GM12872 (cell line): ENCODE data around the gene ZNF318.

Source experiments
- TF ChIP-seq, protein P1 (sequence below): IDR thresholded peaks from 3 replicates; pipeline ENCODE4 v1.5.1; 2011; ENCODE audit warnings: low read depth, mild to moderate bottlenecking, low read length, moderate library complexity; ENCODE audit not compliant: insufficient read depth

The ZNF318 gene

DNA sequence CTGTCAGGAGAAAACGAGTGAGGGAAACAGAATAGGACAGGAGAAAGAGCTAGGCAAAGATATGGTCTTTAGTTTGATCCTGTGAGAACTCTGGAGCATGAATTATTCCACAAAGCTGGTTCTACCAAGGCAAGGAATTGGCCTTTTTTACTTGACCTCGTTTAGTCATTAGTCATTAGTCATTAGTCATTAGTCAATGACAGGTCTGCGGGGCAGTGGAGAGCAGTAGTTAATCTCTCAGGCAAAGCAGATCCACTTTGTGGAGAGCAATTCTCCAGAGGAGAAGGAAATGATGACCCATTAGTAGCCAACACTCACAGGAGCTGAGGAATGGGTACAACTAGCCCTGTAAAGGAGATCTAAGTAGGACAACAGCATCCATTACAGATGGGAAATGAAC is 35.9 kb upstream of the ZNF318 start:
- TF ChIP-seq, protein P1, sequence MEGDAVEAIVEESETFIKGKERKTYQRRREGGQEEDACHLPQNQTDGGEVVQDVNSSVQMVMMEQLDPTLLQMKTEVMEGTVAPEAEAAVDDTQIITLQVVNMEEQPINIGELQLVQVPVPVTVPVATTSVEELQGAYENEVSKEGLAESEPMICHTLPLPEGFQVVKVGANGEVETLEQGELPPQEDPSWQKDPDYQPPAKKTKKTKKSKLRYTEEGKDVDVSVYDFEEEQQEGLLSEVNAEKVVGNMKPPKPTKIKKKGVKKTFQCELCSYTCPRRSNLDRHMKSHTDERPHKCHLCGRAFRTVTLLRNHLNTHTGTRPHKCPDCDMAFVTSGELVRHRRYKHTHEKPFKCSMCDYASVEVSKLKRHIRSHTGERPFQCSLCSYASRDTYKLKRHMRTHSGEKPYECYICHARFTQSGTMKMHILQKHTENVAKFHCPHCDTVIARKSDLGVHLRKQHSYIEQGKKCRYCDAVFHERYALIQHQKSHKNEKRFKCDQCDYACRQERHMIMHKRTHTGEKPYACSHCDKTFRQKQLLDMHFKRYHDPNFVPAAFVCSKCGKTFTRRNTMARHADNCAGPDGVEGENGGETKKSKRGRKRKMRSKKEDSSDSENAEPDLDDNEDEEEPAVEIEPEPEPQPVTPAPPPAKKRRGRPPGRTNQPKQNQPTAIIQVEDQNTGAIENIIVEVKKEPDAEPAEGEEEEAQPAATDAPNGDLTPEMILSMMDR, result no peak

DNA sequence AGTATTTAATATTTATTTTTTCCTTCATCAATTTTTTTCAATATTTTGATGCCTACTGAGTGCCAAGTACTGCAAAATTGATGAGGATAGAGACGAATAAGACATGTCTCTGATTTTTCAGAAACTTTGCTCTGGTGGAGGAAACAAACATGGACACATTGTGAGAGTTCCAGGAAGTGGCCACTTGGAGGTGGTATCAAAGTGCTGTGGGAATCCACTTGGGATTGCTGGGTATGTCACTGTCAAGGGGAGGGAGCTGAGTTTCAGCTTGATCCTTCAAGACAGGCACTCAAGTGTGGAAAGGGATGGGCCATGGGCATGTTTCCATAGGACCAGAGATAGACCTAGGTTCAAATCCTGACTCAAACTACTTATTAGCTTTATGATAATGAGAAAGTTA is 33.4 kb upstream of the ZNF318 start:
- TF ChIP-seq, protein P1, result no peak

DNA sequence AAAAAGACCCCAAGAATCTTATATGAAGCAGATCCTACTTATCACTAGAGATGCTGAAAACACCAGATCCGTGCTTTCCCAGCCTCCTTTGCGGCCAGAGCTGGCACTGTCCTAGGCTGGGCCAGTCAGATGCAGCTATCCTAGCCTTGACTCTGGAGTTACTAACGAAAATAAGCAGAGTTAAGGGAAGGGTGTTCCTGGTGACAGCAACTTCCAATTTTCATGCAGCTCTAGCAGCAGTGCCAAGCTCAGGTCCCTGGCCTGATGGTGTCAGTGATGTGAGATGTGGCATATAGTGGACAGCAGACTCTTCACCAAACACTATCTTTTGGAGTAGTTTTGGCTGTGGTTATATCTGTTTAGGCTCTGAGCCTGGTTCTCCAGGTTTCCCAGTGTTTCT is 32.3 kb upstream of the ZNF318 start:
- TF ChIP-seq, protein P1, result no peak

DNA sequence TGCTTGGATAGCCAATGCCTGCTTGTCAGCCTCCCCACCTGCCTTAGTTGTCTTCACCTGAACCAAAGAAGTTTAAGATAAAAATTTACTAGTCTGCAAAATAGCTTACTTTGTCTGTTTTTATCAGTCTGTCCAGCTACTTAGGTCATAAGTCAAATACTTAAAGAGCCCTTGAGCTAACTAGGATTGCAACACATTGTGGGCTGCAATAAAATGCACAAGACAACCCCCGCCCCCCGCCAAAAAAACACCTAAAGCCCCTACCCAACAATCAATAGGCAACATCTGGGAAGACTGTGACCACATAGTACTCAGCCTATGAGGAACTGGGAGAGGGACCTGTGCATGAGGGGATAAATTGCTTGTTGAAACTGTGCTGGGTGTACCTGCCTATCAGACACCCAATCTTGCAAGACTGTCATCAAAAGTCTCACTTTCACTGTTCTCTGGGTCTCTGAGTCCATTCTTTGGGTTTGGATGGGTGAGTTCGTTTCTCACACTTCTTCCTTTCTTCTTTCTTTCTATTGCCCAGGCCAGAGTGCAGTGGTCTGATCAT is 30.6 kb upstream of the ZNF318 start:
- TF ChIP-seq, protein P1, result no peak

DNA sequence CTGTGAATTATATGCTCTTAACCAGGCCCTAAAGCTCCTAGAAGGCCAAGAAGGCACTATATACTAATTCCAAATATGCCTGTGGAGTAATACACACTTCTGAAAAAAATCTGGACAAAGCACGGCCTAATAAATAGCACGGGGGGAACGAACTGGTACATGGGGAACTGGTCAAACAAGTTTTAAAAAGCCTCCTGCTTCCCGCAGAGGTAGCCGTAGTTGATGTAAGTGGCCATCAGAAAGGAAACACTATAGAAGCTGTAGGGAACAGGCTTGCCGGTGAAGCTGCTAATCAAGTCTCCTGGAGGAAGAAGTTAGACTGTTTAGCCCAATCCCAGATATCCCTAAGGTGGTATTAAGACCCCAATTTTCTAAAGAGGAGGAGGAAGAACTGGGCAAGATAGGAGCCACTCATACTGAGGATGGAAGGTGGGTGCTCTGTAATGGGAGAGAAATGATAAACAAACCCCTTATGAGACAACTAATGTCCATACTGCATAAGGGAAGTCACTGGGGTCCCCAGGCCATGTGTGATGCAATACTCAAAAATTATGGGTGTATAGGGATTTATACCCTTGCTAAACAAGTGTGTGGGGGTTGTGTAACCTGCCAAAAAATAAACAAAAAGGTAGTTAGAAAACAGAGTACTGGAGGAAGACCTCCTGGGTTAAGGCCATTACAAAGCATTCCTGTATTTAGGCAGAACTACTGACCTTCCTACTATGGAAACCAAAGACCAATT is 27.1 kb upstream of the ZNF318 start:
- TF ChIP-seq, protein P1, result no peak

DNA sequence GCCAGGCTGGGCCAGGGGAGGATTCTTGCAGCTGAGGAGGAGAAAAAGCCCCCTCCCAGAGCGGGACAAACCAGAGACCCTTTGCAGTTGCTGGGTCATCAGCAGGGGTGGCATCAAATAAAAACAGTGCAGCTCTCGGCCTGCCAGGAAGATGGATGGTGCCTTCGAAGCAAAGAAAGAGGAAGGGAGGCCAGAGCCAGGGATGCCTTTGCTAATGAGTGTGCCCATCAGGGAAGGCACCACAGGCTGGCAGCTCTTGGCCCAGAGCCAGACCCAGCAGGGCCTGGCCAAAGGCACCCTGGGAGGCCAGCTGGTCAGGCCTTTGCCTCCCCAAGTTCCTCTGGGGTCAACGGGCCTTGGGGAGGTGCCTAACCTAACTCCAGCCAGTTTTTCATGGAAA is 26.3 kb upstream of the ZNF318 start:
- TF ChIP-seq, protein P1, result no peak

DNA sequence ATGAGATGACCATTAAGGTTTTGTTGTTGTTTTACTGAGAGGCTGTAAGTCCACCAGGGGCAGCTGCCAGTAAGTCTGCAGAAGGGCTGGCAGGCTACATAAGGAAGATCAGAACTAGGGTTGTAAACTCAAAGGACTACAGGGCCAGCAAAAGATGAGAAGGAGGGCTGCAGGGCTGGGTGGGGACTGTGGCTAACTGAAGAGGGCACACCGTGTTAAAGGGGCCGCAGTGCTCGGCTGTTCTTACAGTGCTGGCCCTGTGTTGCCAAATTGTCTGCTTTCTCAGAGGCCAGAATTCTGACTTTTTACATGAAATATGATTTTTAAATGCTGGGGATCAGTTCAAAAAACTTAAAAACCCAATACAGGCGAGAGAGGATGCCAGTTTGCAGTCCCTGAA is 25.5 kb upstream of the ZNF318 start:
- TF ChIP-seq, protein P1, result no peak
